Stimulated activated CD8-positive, alpha-beta memory T cell treated with anti-CD3 and anti-CD28 coated beads, Interleukin-7, amount 100 ng/mL, for 1 hour (primary cell): Measurements from ENCODE around the gene SMPDL3A.

Experiments
- DNase-seq, 2 donors: peaks; one replicate each; pipeline ENCODE4 v3.0.0-alpha.2; 2020; ENCODE audit warnings: low read depth in 2 of 2

Gene SMPDL3A

GRCh38 chr6:122853259-122853995 is 64.4 kb downstream of the SMPDL3A start:
- no peak for DNase-seq
